ENCODE data around the gene RPH3AL. TPM values are rescaled to one million over a fixed set of nuclear protein-coding genes. Genes with fewer than 3 reads are reported as not detected.

The RPH3AL gene
- total and polyA plus RNA-seq, 11 donors: 2.8 to 9.4 (median 6.3) TPM

- peak overlapping the region in 3 of 12 donors; percentile 14 to 20 (median 16) for H3K27ac ChIP-seq
Observed at GRCh38 chr17:297758-298157, 54.8 kb downstream of the RPH3AL start.

GRCh38 chr17:296906-297690 lies 55.5 kb downstream of the RPH3AL start:
- DNase-seq (peak in 3 of 5 donors; percentile 13 to 24 (median 23)), ATAC-seq (no peak)
- no peaks in the 10 kb centered on the region for H3K36me3 ChIP-seq
- H3K27ac ChIP-seq: peak overlapping the region in 2 of 12 donors; percentile 14 to 20
- no peak overlapping the region for H3K4me3 ChIP-seq
- WGBS, 4 donors: 84 to 90% (median 87%) methylated on average over 21 to 23 of the region's 23 CpGs
- H3K4me1 ChIP-seq: peaks cover 0 to 27% (median 10%) of the 10 kb centered on the region in 12 donors
- no peaks in the 10 kb centered on the region for H3K9me3 ChIP-seq
- intact Hi-C loops (cut with DNase I): no loop called here
- TF ChIP-seq CTCF (IDR thresholded peaks at IDR 0.05) (no peak), POLR2A (IDR thresholded peaks at IDR 0.05) (no peak)
- peaks cover 0 to 11% (median 0%) of the 10 kb centered on the region in 9 donors for H3K27me3 ChIP-seq

More at GRCh38 chr17:297758-298157, 54.8 kb downstream of the RPH3AL start:
- Histone ChIP-seq H3K27me3 (peaks cover 0 to 4% (median 0%) of the 10 kb centered on the region in 9 donors), H3K9me3 (no peaks in the 10 kb centered on the region), H3K36me3 (no peaks in the 10 kb centered on the region), H3K4me1 (peaks cover 0 to 33% (median 13%) of the 10 kb centered on the region in 12 donors), H3K4me3 (no peak overlapping the region)
- TF ChIP-seq CTCF (IDR thresholded peaks at IDR 0.05): no peak
- TF ChIP-seq POLR2A (IDR thresholded peaks at IDR 0.05): no peak
- DNase-seq: peak in 4 of 5 donors; percentile 17 to 40 (median 22)
- WGBS, 4 donors: 83 to 88% (median 86%) methylated on average over 5 to 10 of the region's 10 CpGs
- intact Hi-C loops (cut with DNase I): no loop called here
- ATAC-seq: no peak

- peak in 4 of 5 donors; percentile 3 to 40 (median 12) for DNase-seq
- no peak overlapping the region for H3K4me3 ChIP-seq
- H3K36me3 ChIP-seq: no peaks in the 10 kb centered on the region
- intact Hi-C loops (cut with DNase I): no loop called here
- no peak overlapping the region for H3K27ac ChIP-seq
- peaks cover 0 to 13% (median 0%) of the 10 kb centered on the region in 9 donors for H3K27me3 ChIP-seq
- WGBS, 4 donors: 76 to 83% (median 79%) methylated on average over 15 of the region's 15 CpGs
- no peak for ATAC-seq
- H3K4me1 ChIP-seq: peaks cover 0 to 20% (median 5%) of the 10 kb centered on the region in 12 donors
- no peaks in the 10 kb centered on the region for H3K9me3 ChIP-seq
- no peak for TF ChIP-seq CTCF (IDR thresholded peaks at IDR 0.05)
- TF ChIP-seq POLR2A (IDR thresholded peaks at IDR 0.05): no peak
Observed at GRCh38 chr17:296379-296778, 56.2 kb downstream of the RPH3AL start.

GRCh38 chr17:292531-293382 lies 59.9 kb downstream of the RPH3AL start:
- 66 to 71% (median 70%) methylated on average over 28 to 29 of the region's 29 CpGs for WGBS, 4 donors

More at GRCh38 chr17:292531-293382, 59.9 kb downstream of the RPH3AL start:
- peak in 2 of 5 donors; percentile 16 to 17 for DNase-seq
- ATAC-seq: peak in 1 of 4 donors; percentile 45
- Histone ChIP-seq H3K27me3 (peaks cover 0 to 13% (median 0%) of the 10 kb centered on the region in 9 donors), H3K36me3 (no peaks in the 10 kb centered on the region), H3K9me3 (no peaks in the 10 kb centered on the region), H3K4me3 (no peak overlapping the region), H3K4me1 (peaks cover 0 to 5% (median 0%) of the 10 kb centered on the region in 12 donors), H3K27ac (no peak overlapping the region)
- TF ChIP-seq CTCF (IDR thresholded peaks at IDR 0.05) (no peak), POLR2A (IDR thresholded peaks at IDR 0.05) (no peak)
- intact Hi-C loops (cut with DNase I): no loop called here
